HEK293T (cell line): ENCODE measurements around the gene COG1.

Source experiments
- ARNT ChIP-seq: fragments of 450-650 bp; IDR thresholded peaks from 2 replicates; pipeline ENCODE4 v1.6.1; 2017; ENCODE audit warnings: mild to moderate bottlenecking
- BHLHE40 ChIP-seq: fragments of 450-650 bp; IDR thresholded peaks from 2 replicates; pipeline ENCODE4 v1.6.1; 2016; ENCODE audit warnings: mild to moderate bottlenecking, moderate library complexity, borderline replicate concordance
- ELF4 ChIP-seq: fragments of 450-650 bp; IDR thresholded peaks from 2 replicates; pipeline ENCODE4 v1.6.1; 2017; ENCODE audit warnings: antibody characterized with exemption
- FOXK2 ChIP-seq: fragments of 450-650 bp; IDR thresholded peaks from 2 replicates; pipeline ENCODE4 v1.6.1; 2016; ENCODE audit warnings: mild to moderate bottlenecking
- FOXM1 ChIP-seq: fragments of 450-650 bp; IDR thresholded peaks from 2 replicates; pipeline ENCODE4 v1.6.1; 2017; ENCODE audit warnings: mild to moderate bottlenecking, borderline replicate concordance
- L3MBTL2 ChIP-seq: fragments of 450-650 bp; conservative IDR thresholded peaks from 2 replicates; pipeline ENCODE4 v1.6.1; 2016; ENCODE audit warnings: mild to moderate bottlenecking
- LEF1 ChIP-seq: fragments of 450-650 bp; IDR thresholded peaks from 2 replicates; pipeline ENCODE4 v1.6.1; 2017; ENCODE audit warnings: mild to moderate bottlenecking, borderline replicate concordance
- NFRKB ChIP-seq: fragments of 450-650 bp; IDR thresholded peaks from 2 replicates; pipeline ENCODE4 v1.6.1; 2016; ENCODE audit warnings: mild to moderate bottlenecking, moderate library complexity
- SP1 ChIP-seq: fragments of 450-650 bp; IDR thresholded peaks from 2 replicates; pipeline ENCODE4 v1.6.1; 2017
- SUZ12 ChIP-seq: fragments of 450-650 bp; IDR thresholded peaks from 2 replicates; pipeline ENCODE4 v1.6.1; 2016; ENCODE audit warnings: mild to moderate bottlenecking
- TARDBP ChIP-seq: fragments of 450-650 bp; IDR thresholded peaks from 2 replicates; pipeline ENCODE4 v1.6.1; 2016
- ZNF384 ChIP-seq: fragments of 450-650 bp; IDR thresholded peaks from 2 replicates; pipeline ENCODE4 v1.6.1; 2016
- TF ChIP-seq, protein P1 (sequence below): fragments of 450-650 bp; IDR thresholded peaks from 2 replicates; pipeline ENCODE4 v1.6.1; 2016

GRCh38 chr17:73186283-73187050 is 6.4 kb upstream of the COG1 start:
- TF ChIP-seq FOXM1 = no peak
- no peak for TF ChIP-seq TARDBP
- TF ChIP-seq ELF4 = no peak
- TF ChIP-seq FOXK2 = no peak
- TF ChIP-seq BHLHE40 = no peak
- TF ChIP-seq SUZ12 = no peak
- no peak for TF ChIP-seq LEF1
- no peak for TF ChIP-seq SP1
- no peak for TF ChIP-seq ARNT
- no peak for TF ChIP-seq ZNF384
- TF ChIP-seq NFRKB = no peak
- TF ChIP-seq, protein P1, sequence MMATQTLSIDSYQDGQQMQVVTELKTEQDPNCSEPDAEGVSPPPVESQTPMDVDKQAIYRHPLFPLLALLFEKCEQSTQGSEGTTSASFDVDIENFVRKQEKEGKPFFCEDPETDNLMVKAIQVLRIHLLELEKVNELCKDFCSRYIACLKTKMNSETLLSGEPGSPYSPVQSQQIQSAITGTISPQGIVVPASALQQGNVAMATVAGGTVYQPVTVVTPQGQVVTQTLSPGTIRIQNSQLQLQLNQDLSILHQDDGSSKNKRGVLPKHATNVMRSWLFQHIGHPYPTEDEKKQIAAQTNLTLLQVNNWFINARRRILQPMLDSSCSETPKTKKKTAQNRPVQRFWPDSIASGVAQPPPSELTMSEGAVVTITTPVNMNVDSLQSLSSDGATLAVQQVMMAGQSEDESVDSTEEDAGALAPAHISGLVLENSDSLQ = no peak
- no peak for TF ChIP-seq L3MBTL2
